HEK293T (cell line): ENCODE measurements around the gene TBL1XR1.

Source experiments
- CTCF ChIA-PET: fragments of 350-600 bp; formaldehyde crosslinking; extraction: SDS; loops from one replicate; lab custom pipeline; 2021; ENCODE audit warnings: antibody characterized with exemption, inconsistent platforms; lab: Yijun Ruan, JAX
- POLR2A ChIA-PET: fragments of 350-600 bp; formaldehyde crosslinking; extraction: SDS; loops from one replicate; lab custom pipeline; 2020; ENCODE audit warnings: antibody characterized with exemption, inconsistent platforms; lab: Yijun Ruan, JAX
- DNase-seq: peaks from one replicate; pipeline ENCODE4 v3.0.0; 2012; ENCODE audit warnings: mixed read lengths; ENCODE audit errors: extremely low spot score
- ARNT ChIP-seq: fragments of 450-650 bp; IDR thresholded peaks from 2 replicates; pipeline ENCODE4 v1.6.1; 2017; ENCODE audit warnings: mild to moderate bottlenecking
- BHLHE40 ChIP-seq: fragments of 450-650 bp; IDR thresholded peaks from 2 replicates; pipeline ENCODE4 v1.6.1; 2016; ENCODE audit warnings: mild to moderate bottlenecking, moderate library complexity, borderline replicate concordance
- CTBP1 ChIP-seq: fragments of 450-650 bp; IDR thresholded peaks from 2 replicates; pipeline ENCODE4 v1.6.1; 2016; ENCODE audit warnings: borderline replicate concordance
- ELF4 ChIP-seq: fragments of 450-650 bp; IDR thresholded peaks from 2 replicates; pipeline ENCODE4 v1.6.1; 2017; ENCODE audit warnings: antibody characterized with exemption
- FOXA1 ChIP-seq: fragments of 450-650 bp; IDR thresholded peaks from 2 replicates; pipeline ENCODE4 v1.6.1; 2016; ENCODE audit warnings: mild to moderate bottlenecking
- FOXK2 ChIP-seq: fragments of 450-650 bp; IDR thresholded peaks from 2 replicates; pipeline ENCODE4 v1.6.1; 2016; ENCODE audit warnings: mild to moderate bottlenecking
- FOXM1 ChIP-seq: fragments of 450-650 bp; IDR thresholded peaks from 2 replicates; pipeline ENCODE4 v1.6.1; 2017; ENCODE audit warnings: mild to moderate bottlenecking, borderline replicate concordance
- HDGF ChIP-seq: fragments of 450-650 bp; IDR thresholded peaks from 2 replicates; pipeline ENCODE4 v1.6.1; 2017; ENCODE audit warnings: antibody characterized with exemption, borderline replicate concordance
- L3MBTL2 ChIP-seq: fragments of 450-650 bp; conservative IDR thresholded peaks from 2 replicates; pipeline ENCODE4 v1.6.1; 2016; ENCODE audit warnings: mild to moderate bottlenecking
- LEF1 ChIP-seq: fragments of 450-650 bp; IDR thresholded peaks from 2 replicates; pipeline ENCODE4 v1.6.1; 2017; ENCODE audit warnings: mild to moderate bottlenecking, borderline replicate concordance
- NFRKB ChIP-seq: fragments of 450-650 bp; IDR thresholded peaks from 2 replicates; pipeline ENCODE4 v1.6.1; 2016; ENCODE audit warnings: mild to moderate bottlenecking, moderate library complexity
- PKNOX1 ChIP-seq: fragments of 450-650 bp; IDR thresholded peaks from 2 replicates; pipeline ENCODE4 v1.6.1; 2016
- SP1 ChIP-seq: fragments of 450-650 bp; IDR thresholded peaks from 2 replicates; pipeline ENCODE4 v1.6.1; 2017
- SUZ12 ChIP-seq: fragments of 450-650 bp; IDR thresholded peaks from 2 replicates; pipeline ENCODE4 v1.6.1; 2016; ENCODE audit warnings: mild to moderate bottlenecking
- TARDBP ChIP-seq: fragments of 450-650 bp; IDR thresholded peaks from 2 replicates; pipeline ENCODE4 v1.6.1; 2016
- ZNF384 ChIP-seq: fragments of 450-650 bp; IDR thresholded peaks from 2 replicates; pipeline ENCODE4 v1.6.1; 2016

The TBL1XR1 gene

GRCh38 chr3:177037241-177037640 is 160.0 kb downstream of the TBL1XR1 start:
- no peak for DNase-seq
- TF ChIP-seq FOXM1 (no peak), NFRKB (no peak), SUZ12 (no peak), ARNT (no peak), LEF1 (no peak), ZNF384 (no peak), HDGF (no peak), PKNOX1 (no peak), CTBP1 (no peak), SP1 (no peak), BHLHE40 (no peak), TARDBP (no peak), FOXK2 (no peak), L3MBTL2 (no peak), ELF4 (no peak), FOXA1 (no peak)
- ChIA-PET CTCF (no interaction called here), POLR2A (no interaction called here)

GRCh38 chr3:177035676-177036075 is 161.6 kb downstream of the TBL1XR1 start:
- no peak for DNase-seq
- ChIA-PET POLR2A (no interaction called here), CTCF (interaction anchor here (0.6 kb wide), 1 partner anchor 349 kb away, joined by 3 read pairs; no protein-coding TSS in a partner anchor)
- TF ChIP-seq ZNF384 (no peak), ARNT (no peak), L3MBTL2 (no peak), FOXA1 (no peak), SP1 (no peak), SUZ12 (no peak), FOXK2 (no peak), CTBP1 (no peak), HDGF (no peak), LEF1 (no peak), FOXM1 (no peak), NFRKB (no peak), PKNOX1 (no peak), ELF4 (no peak), BHLHE40 (no peak), TARDBP (no peak)

- TF ChIP-seq ELF4 (no peak), SP1 (no peak), FOXK2 (no peak), L3MBTL2 (no peak), FOXA1 (no peak), SUZ12 (no peak), ZNF384 (no peak), HDGF (no peak), CTBP1 (no peak), FOXM1 (no peak), BHLHE40 (no peak), LEF1 (no peak), TARDBP (no peak), PKNOX1 (no peak), ARNT (no peak)
- no peak for DNase-seq
- ChIA-PET CTCF (interaction anchor here (0.6 to 0.7 kb wide), 2 partner anchors 34 to 349 kb away, joined by 3 to 8 read pairs; no protein-coding TSS in a partner anchor), POLR2A (no interaction called here)
These were observed 162.3 kb downstream of the TBL1XR1 start for GRCh38 chr3:177034832-177035475.

- TF ChIP-seq ARNT (no peak), CTBP1 (no peak), NFRKB (no peak), ZNF384 (no peak), HDGF (no peak), L3MBTL2 (no peak), FOXK2 (no peak), FOXA1 (no peak)
- CTCF ChIA-PET, result no interaction called here
- POLR2A ChIA-PET, result no interaction called here
- no peak for DNase-seq
These were observed 170.6 kb downstream of the TBL1XR1 start for GRCh38 chr3:177026505-177027277.

GRCh38 chr3:177015881-177016280 is 181.4 kb downstream of the TBL1XR1 start:
- TF ChIP-seq ARNT (no peak), NFRKB (no peak), FOXM1 (no peak), LEF1 (no peak), FOXK2 (no peak), ELF4 (no peak), TARDBP (no peak), FOXA1 (no peak), CTBP1 (no peak)
- ChIA-PET POLR2A (no interaction called here), CTCF (no interaction called here)
- no peak for DNase-seq
